Endothelial cell of umbilical vein (primary cell): ENCODE measurements around the gene DYNLT3.

Experiments
- CTCF ChIP-seq, 2 donors: IDR thresholded peaks; 1 replicate in 1 of 2; 2 replicates in 1 of 2; pipeline ENCODE4 v1.5.1; 2011; ENCODE audit warnings: low read length in 2 of 2, mild to moderate bottlenecking in 2 of 2, moderate library complexity in 2 of 2, control low read depth in 1 of 2, inconsistent platforms in 1 of 2, low read depth in 1 of 2; ENCODE audit not compliant: insufficient read depth in 1 of 2; ENCODE audit errors: extremely low read depth in 1 of 2
- POLR2A ChIP-seq: IDR thresholded peaks from 2 replicates; pipeline ENCODE4 v1.6.1; 2012; ENCODE audit warnings: low read depth, mild to moderate bottlenecking, control low read depth, low read length
- POLR2AphosphoS5 ChIP-seq: IDR thresholded peaks from 2 replicates; pipeline ENCODE4 v1.6.1; 2012; ENCODE audit warnings: low read depth, mild to moderate bottlenecking, control low read depth, low read length, moderate library complexity; ENCODE audit not compliant: insufficient read depth

- TF ChIP-seq CTCF (IDR thresholded peaks at IDR 0.05; ENCODE audit: extremely low read depth in 1 of 2, insufficient read depth in 1 of 2, low read depth in 1 of 2, low read length in 2 of 2) (no peak), POLR2AphosphoS5 (no peak), POLR2A (no peak)
Observed at GRCh38 chrX:37846558-37846933, 825 bp downstream of the DYNLT3 start.
